GM23338 (cell line): Measurements from ENCODE around the gene ADCK2. TPM values are rescaled to one million over a fixed set of nuclear protein-coding genes. Genes with fewer than 3 reads are reported as not detected.
A peak's percentile ranks its signal among the peaks of the same experiment; 100 is the strongest.
"Not testable (repeated sequence)": the region's sequence is repeated elsewhere in the genome, so short reads cannot be mapped to it uniquely, and the experiment has no call there.

Source experiments
- ATAC-seq: fragments of 200-7000 bp; cut with Tn5 transposase; 3 replicates; pipeline ENCODE4 v1.9.1; 2020
- DNase-seq: peaks from one replicate; pipeline ENCODE4 v3.0.0-alpha.2; 2015; ENCODE audit warnings: low spot score
- H2AFZ ChIP-seq: fragments of 200-600 bp; sonication (generic); 2 replicates; pipeline ENCODE4 v1.8.0; 2016; ENCODE audit warnings: antibody characterized with exemption, mild to moderate bottlenecking, moderate library complexity
- H3F3A ChIP-seq: fragments of 200-600 bp; sonication (generic); replicated peaks from 2 replicates; pipeline ENCODE4 v1.8.0; 2017; ENCODE audit warnings: antibody characterized with exemption, mixed run types, low read depth
- H3K27ac ChIP-seq: fragments of 200-600 bp; sonication (generic); 2 replicates; pipeline ENCODE4 v1.6.1; 2016; ENCODE audit warnings: low read depth
- H3K27me3 ChIP-seq: fragments of 200-600 bp; sonication (generic); 2 replicates; pipeline ENCODE4 v1.8.0; 2016; ENCODE audit warnings: mild to moderate bottlenecking, mixed run types, moderate library complexity; ENCODE audit not compliant: insufficient read depth
- H3K36me3 ChIP-seq: fragments of 200-600 bp; sonication (generic); 2 replicates; pipeline ENCODE4 v1.8.0; 2016; ENCODE audit warnings: mild to moderate bottlenecking; ENCODE audit not compliant: insufficient read depth
- H3K4me1 ChIP-seq: fragments of 200-600 bp; sonication (generic); 2 replicates; pipeline ENCODE4 v1.8.0; 2016; ENCODE audit warnings: mild to moderate bottlenecking, moderate library complexity; ENCODE audit not compliant: insufficient read depth
- H3K4me2 ChIP-seq: fragments of 200-600 bp; sonication (generic); 2 replicates; pipeline ENCODE4 v1.7.1; 2017; ENCODE audit warnings: mixed run types
- H3K4me3 ChIP-seq: fragments of 200-600 bp; sonication (generic); 2 replicates; pipeline ENCODE4 v1.6.1; 2016; ENCODE audit warnings: mixed run types
- H3K79me2 ChIP-seq: fragments of 200-600 bp; sonication (generic); replicated peaks from 2 replicates; pipeline ENCODE4 v1.8.0; 2017; ENCODE audit warnings: mild to moderate bottlenecking; ENCODE audit not compliant: insufficient read depth
- H3K9me2 ChIP-seq: fragments of 200-600 bp; sonication (generic); 2 replicates; pipeline ENCODE4 v1.8.0; 2017; ENCODE audit not compliant: insufficient read depth
- H4K20me1 ChIP-seq: fragments of 200-600 bp; sonication (generic); replicated peaks from 2 replicates; pipeline ENCODE4 v1.8.0; 2017; ENCODE audit warnings: mild to moderate bottlenecking; ENCODE audit not compliant: insufficient read depth
- H3K27ac Mint-ChIP-seq: 2 replicates; pipeline ENCODE4 v1.8.0; 2020; ENCODE audit warnings: inconsistent platforms, mild to moderate bottlenecking, moderate library complexity, mixed read lengths
- H3K27me3 Mint-ChIP-seq: 3 replicates; pipeline ENCODE4 v1.8.0; 2022; ENCODE audit warnings: low read depth, mild to moderate bottlenecking, moderate library complexity, mixed read lengths, inconsistent platforms; ENCODE audit not compliant: insufficient read depth, poor library complexity
- H3K36me3 Mint-ChIP-seq: 3 replicates; pipeline ENCODE4 v1.8.0; 2021; ENCODE audit warnings: low read depth, mild to moderate bottlenecking, inconsistent platforms, moderate library complexity, mixed read lengths
- H3K4me1 Mint-ChIP-seq: 3 replicates; pipeline ENCODE4 v1.8.0; 2020; ENCODE audit warnings: mild to moderate bottlenecking, inconsistent platforms, mixed read lengths
- H3K4me3 Mint-ChIP-seq: 3 replicates; pipeline ENCODE4 v1.8.0; 2021; ENCODE audit warnings: moderate library complexity, mild to moderate bottlenecking, inconsistent platforms, mixed read lengths
- H3K9me3 Mint-ChIP-seq: 3 replicates; pipeline ENCODE4 v1.8.0; 2020; ENCODE audit warnings: moderate library complexity, mild to moderate bottlenecking, inconsistent platforms, mixed read lengths
- NANOG ChIP-seq: IDR thresholded peaks from 2 replicates; pipeline ENCODE4 v1.6.1; 2016; ENCODE audit warnings: antibody characterized with exemption, borderline replicate concordance
- ZNF331 ChIP-seq: fragments of 250-450 bp; sonication (Bioruptor Pico); IDR thresholded peaks from 2 replicates; pipeline ENCODE4 v1.5.0; 2020; ENCODE audit warnings: low read depth, mild to moderate bottlenecking, moderate library complexity
- polyA plus RNA-seq: library from polyadenylated mRNA; unstranded; fragments of >200 nt; fragmentation: Nextera tagmentation; extraction: Ambion mirVana; gene quantifications from 2 replicates; pipeline ENCODE4 v1.2.1, GENCODE V29; 2016
- total RNA-seq: library from RNA; depleted of rRNA; stranded (reverse); fragments of >200 nt; shearing (Covaris generic); gene quantifications from 2 replicates; pipeline ENCODE4 v1.2.3, GENCODE V29; 2014
- TF ChIP-seq, protein P1 (sequence below): IDR thresholded peaks from one replicate; pipeline ENCODE4 v1.6.1; 2018; ENCODE audit warnings: antibody characterized with exemption; ENCODE audit not compliant: unreplicated experiment
- TF ChIP-seq, protein P2 (sequence below), 2 experiments: fragments of 200-600 bp in 1 of 2; sonication (generic) in 1 of 2; conservative IDR thresholded peaks; 2 replicates each; pipeline versions ENCODE4 v1.5.1 to v1.6.1; 2016 to 2017; ENCODE audit warnings: antibody characterized with exemption in 2 of 2, low read depth in 2 of 2, mild to moderate bottlenecking in 2 of 2, moderate library complexity in 1 of 2

ADCK2 gene
- total and polyA plus RNA-seq, 2 experiments from 2014 or later: 4.7 to 14.4 TPM

DNA sequence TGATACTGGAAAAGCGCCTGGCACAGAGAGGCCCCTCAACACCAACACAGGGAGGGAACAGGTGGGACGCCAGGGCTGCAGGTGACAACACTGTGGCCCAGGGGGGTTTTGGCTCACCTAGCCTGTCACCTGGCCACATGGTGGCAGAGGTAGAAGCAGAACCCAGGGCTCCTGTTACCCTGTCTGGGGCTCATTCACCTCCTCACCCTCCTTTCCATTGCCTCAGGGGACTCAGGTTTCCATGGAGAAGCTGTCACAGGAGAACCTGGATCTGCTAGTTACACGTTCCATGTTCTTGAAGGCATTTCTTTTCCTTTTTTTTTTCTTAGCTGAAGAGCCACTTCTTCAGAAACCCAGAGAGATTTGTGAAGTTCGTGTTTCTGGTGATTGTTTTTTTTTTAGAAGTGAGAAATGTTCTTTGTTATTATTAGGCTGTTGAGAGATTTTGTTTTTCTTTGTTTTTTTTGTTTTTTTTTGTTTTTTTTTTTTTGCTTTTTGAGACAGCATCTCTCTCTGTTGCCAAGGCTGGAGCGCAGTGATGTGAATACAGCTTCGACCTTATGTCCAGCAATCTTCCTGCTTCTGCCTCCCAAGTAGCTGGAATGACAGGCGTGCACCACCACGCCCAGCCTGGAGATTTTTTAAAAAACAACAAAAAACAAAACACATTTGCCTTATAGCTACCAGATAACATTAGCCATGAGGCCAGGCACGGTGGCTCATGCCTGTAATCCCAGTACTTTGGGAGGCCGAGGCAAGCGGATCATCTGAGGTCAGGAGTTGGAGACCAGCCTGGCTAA is 48.2 kb upstream of the ADCK2 start (continued):
- TF ChIP-seq, protein P1, sequence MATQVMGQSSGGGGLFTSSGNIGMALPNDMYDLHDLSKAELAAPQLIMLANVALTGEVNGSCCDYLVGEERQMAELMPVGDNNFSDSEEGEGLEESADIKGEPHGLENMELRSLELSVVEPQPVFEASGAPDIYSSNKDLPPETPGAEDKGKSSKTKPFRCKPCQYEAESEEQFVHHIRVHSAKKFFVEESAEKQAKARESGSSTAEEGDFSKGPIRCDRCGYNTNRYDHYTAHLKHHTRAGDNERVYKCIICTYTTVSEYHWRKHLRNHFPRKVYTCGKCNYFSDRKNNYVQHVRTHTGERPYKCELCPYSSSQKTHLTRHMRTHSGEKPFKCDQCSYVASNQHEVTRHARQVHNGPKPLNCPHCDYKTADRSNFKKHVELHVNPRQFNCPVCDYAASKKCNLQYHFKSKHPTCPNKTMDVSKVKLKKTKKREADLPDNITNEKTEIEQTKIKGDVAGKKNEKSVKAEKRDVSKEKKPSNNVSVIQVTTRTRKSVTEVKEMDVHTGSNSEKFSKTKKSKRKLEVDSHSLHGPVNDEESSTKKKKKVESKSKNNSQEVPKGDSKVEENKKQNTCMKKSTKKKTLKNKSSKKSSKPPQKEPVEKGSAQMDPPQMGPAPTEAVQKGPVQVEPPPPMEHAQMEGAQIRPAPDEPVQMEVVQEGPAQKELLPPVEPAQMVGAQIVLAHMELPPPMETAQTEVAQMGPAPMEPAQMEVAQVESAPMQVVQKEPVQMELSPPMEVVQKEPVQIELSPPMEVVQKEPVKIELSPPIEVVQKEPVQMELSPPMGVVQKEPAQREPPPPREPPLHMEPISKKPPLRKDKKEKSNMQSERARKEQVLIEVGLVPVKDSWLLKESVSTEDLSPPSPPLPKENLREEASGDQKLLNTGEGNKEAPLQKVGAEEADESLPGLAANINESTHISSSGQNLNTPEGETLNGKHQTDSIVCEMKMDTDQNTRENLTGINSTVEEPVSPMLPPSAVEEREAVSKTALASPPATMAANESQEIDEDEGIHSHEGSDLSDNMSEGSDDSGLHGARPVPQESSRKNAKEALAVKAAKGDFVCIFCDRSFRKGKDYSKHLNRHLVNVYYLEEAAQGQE: no peak
- TF ChIP-seq, protein P2, sequence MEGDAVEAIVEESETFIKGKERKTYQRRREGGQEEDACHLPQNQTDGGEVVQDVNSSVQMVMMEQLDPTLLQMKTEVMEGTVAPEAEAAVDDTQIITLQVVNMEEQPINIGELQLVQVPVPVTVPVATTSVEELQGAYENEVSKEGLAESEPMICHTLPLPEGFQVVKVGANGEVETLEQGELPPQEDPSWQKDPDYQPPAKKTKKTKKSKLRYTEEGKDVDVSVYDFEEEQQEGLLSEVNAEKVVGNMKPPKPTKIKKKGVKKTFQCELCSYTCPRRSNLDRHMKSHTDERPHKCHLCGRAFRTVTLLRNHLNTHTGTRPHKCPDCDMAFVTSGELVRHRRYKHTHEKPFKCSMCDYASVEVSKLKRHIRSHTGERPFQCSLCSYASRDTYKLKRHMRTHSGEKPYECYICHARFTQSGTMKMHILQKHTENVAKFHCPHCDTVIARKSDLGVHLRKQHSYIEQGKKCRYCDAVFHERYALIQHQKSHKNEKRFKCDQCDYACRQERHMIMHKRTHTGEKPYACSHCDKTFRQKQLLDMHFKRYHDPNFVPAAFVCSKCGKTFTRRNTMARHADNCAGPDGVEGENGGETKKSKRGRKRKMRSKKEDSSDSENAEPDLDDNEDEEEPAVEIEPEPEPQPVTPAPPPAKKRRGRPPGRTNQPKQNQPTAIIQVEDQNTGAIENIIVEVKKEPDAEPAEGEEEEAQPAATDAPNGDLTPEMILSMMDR (conservative IDR thresholded peaks at IDR 0.05; ENCODE audit: low read depth in 2 of 2): peak in 1 of 2 experiments; percentile 32; a peak in 2 of 4 replicates

DNA sequence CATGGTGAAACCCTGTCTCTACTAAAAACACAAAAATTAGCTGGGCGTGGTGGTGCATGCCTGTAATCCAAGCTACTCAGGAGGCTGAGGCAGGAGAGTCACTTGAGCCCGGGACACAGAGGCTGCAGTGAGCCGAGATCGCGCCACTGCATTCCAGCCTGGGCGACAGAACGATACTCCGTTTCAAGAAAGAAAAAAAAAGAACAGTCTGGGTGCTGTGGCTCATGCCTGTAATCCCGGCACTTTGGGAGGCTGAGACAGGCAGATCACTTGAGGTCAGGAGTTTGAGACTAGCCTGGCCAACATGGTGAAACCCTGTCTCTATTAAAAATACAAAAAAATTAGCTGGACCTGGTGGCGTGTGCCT is 47.6 kb upstream of the ADCK2 start:
- H3K27me3 ChIP-seq, H3K36me3 Mint-ChIP-seq, H3K9me2 ChIP-seq, DNase-seq, H2AFZ ChIP-seq, H3K4me3 ChIP-seq, H3K79me2 ChIP-seq, H3F3A ChIP-seq, H3K9me3 Mint-ChIP-seq, H3K4me2 ChIP-seq, H3K27ac Mint-ChIP-seq, H3K36me3 ChIP-seq, H3K4me3 Mint-ChIP-seq, H4K20me1 ChIP-seq, ATAC-seq: not testable (repeated sequence)
- Histone ChIP-seq H3K27ac (peak overlapping the region; percentile 80), H3K4me1 (peaks cover 12% of the 10 kb centered on the region)
- H3K4me1 Mint-ChIP-seq: peaks cover 25% of the 10 kb centered on the region
- peaks cover 14% of the 10 kb centered on the region for H3K27me3 Mint-ChIP-seq

DNA sequence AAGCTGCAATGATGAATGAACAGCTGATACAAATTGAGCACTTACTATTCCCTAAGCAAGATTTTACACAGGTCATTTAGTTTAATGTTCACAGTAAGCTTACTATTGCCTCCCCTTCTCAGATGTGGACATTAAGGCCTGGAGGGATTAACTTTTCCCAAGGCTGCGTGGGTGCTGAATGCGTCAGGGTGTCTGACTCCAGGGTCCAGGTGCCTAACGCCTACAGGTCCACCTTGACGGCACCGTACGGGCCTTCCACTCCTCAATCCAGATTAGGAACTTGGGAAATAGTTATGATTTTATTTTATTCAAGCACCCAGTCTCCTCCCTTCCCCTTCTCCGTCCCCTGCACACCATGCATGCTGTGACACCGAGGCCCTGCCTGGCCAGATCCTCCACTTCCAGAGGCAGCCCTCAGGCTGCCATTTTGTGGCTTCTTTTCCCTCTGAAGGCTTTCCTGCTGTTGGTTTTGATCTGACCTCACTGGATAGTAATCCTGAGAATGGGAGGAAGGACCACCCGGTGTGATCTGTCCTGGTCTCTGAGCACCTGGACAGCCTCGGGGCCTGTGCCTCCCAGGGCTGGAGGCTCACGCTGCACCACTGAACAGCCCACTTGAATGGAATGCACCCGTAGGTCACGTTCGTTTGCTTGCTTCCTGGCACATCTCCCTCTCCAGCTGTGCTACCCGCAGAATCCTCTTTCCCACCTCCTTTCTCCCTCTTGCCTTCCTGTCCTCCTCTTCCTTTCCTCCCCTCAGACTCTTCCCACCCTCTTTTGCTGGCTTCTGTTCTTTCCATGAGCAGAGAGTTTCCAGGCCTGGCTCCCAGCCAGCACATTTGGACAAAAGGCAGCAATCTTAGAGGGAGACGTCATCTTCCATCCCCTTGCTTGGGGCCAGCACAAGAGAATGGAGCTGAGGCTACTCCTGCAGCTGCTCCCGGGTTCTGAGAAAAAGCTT is 46.6 kb upstream of the ADCK2 start:
- Histone ChIP-seq H3K4me3 (no peak overlapping the region), H3K36me3 (no peaks in the 10 kb centered on the region), H3K79me2 (peaks cover under 1% of the 10 kb centered on the region; the same call in 1 of the 2 replicates), H4K20me1 (no peaks in the 10 kb centered on the region), H3K27me3 (no peaks in the 10 kb centered on the region), H3K9me2 (no peaks in the 10 kb centered on the region), H2AFZ (no peak overlapping the region), H3K27ac (peak overlapping the region; percentile 94), H3K4me1 (peaks cover 12% of the 10 kb centered on the region), H3K4me2 (peak overlapping the region; percentile 41; the same call in 1 of the 2 replicates), H3F3A (no peaks in the 10 kb centered on the region)
- peak overlapping the region; percentile 65 for H3K27ac Mint-ChIP-seq
- ATAC-seq (peak; percentile 78), DNase-seq (peak; percentile 77)
- H3K4me1 Mint-ChIP-seq: peaks cover 31% of the 10 kb centered on the region
- no peak overlapping the region for H3K4me3 Mint-ChIP-seq
- no peaks in the 10 kb centered on the region for H3K36me3 Mint-ChIP-seq
- peak; percentile 16; the same call in 1 of the 2 replicates for TF ChIP-seq NANOG
- no peak for TF ChIP-seq ZNF331
- peaks cover 14% of the 10 kb centered on the region for H3K27me3 Mint-ChIP-seq
- H3K9me3 Mint-ChIP-seq: no peaks in the 10 kb centered on the region
